ENCODE data around the gene UBE2N. TPM values are rescaled to one million over a fixed set of nuclear protein-coding genes. Genes with fewer than 3 reads are reported as not detected.
"Not testable (repeated sequence)": the region's sequence is repeated elsewhere in the genome, so short reads cannot be mapped to it uniquely, and the experiment has no call there.

UBE2N gene
- total and polyA plus RNA-seq, 12 donors, result 35.5 to 109 (median 95.5) TPM

DNA sequence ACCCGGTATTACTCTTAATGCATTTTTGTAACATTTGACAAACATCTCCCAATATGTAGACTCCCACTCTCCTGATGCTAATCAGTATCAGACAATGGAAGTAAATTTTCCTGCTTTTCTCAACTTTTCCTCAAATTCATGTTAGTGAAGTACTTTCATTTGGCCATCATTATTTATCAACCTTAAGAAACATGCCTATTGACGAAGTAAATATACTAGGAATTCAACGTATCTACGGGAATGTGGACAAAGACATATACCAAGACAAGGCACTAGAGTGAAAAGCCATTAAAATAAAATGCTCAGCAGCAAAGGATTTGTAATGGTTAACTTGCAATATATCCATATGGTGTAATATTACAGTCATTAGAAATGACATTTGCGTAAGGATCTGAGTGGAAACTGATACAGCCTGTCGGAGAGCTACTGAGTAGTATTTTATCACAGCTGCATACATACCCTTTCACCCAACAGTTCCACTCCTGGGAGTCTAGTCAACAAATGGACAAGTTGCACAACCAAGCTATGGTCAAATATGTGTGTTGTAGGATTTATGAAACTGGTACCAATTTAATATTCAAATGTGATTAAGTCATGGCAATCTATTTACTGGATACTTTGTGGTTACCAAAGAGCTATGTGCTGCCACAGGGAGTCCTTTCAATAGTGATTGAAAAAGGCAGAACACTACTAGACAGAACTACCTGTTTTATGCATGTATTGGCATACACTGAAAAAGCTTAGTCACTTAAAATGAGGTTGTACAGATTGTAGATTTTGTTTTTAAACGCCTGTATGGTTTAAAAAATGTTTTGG is 37.6 kb downstream of the UBE2N start:
- H3K9me3 ChIP-seq, result no peaks in the 10 kb centered on the region
- ATAC-seq, result peak in 6 of 8 donors; percentile 18 to 40 (median 29)
- no peak overlapping the region for H3K4me3 ChIP-seq
- H3K36me3 ChIP-seq, result peaks cover 0 to 73% (median 0%) of the 10 kb centered on the region in 9 donors
- DNase-seq, result no peak
- WGBS, 2 donors, result 82 to 87% methylated on average over 7 of the region's 7 CpGs
- H3K27ac ChIP-seq, result peak overlapping the region in 4 of 10 donors; percentile 5 to 28 (median 24)
- H3K4me1 ChIP-seq, result peaks cover 0 to 22% (median 5%) of the 10 kb centered on the region in 9 donors
- intact Hi-C loops (cut with DNase I), result no loop called here
- H3K27me3 ChIP-seq, result no peaks in the 10 kb centered on the region
- TF ChIP-seq, protein P1, sequence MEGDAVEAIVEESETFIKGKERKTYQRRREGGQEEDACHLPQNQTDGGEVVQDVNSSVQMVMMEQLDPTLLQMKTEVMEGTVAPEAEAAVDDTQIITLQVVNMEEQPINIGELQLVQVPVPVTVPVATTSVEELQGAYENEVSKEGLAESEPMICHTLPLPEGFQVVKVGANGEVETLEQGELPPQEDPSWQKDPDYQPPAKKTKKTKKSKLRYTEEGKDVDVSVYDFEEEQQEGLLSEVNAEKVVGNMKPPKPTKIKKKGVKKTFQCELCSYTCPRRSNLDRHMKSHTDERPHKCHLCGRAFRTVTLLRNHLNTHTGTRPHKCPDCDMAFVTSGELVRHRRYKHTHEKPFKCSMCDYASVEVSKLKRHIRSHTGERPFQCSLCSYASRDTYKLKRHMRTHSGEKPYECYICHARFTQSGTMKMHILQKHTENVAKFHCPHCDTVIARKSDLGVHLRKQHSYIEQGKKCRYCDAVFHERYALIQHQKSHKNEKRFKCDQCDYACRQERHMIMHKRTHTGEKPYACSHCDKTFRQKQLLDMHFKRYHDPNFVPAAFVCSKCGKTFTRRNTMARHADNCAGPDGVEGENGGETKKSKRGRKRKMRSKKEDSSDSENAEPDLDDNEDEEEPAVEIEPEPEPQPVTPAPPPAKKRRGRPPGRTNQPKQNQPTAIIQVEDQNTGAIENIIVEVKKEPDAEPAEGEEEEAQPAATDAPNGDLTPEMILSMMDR (IDR thresholded peaks at IDR 0.05), result no peak

DNA sequence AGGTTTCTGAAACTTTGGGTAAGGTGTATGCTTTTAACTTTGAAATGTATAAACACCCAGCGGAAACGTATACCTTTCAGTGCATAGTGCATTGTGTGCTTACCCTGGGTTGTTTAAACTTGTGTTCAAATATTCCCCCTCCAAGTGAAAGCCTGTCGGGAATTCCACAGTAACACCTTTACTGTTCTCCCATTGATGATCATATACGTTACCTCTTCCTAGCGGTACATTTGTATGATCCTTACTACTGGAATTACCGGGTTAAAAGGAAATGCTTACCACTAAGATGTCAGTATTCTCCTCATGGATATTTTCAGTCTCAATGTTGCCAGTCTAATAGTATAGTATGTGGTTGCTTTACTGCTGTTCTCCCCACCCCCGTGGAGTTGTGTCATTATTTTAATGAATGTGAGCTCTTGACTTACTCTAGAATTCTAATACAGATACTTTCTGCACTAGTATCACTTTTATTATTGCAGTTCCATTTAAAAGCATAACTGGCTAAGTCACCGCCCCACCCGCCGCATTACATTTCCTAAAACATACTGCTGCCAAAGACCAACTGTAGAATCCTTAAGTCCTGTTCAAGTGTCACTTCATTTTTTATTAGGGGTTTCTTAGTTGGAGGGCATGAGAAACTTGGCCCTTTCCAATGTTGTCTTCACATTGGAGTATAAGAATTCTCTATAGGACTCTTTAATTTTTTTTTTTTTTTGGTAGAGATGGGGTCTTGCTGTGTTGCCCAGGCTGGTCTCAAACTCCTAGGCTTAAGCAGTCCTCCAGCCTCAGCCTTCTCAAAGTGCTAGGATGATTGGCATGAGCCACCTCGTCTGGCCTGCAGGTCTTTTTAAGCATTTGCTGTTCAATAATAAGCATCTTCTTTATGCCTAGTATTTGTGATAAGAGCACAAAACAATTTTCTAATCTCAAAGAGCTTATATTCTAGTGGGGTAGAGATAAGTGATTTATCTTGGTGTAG is 39.1 kb downstream of the UBE2N start:
- 88 to 89% methylated on average over 11 of the region's 11 CpGs for WGBS, 2 donors
- intact Hi-C loops (cut with DNase I), result no loop called here
- Histone ChIP-seq H3K27ac (no peak overlapping the region), H3K27me3 (no peaks in the 10 kb centered on the region), H3K4me1 (peaks cover 0 to 13% (median 5%) of the 10 kb centered on the region in 9 donors), H3K9me3 (no peaks in the 10 kb centered on the region), H3K36me3 (peaks cover 0 to 77% (median 8%) of the 10 kb centered on the region in 9 donors), H3K4me3 (no peak overlapping the region)
- no peak for DNase-seq
- no peak for ATAC-seq
- TF ChIP-seq, protein P1 (IDR thresholded peaks at IDR 0.05), result no peak

- ATAC-seq, result peak in 7 of 8 donors; percentile 77 to 96 (median 85)
- intact Hi-C loops (cut with DNase I), result loop anchor here in 9 of 10 donors (5.0 to 10.0 kb wide), 6 partner anchors 372 to 615 kb away; no protein-coding TSS in a partner anchor
- not testable (repeated sequence) for H3K4me3 ChIP-seq, H3K27me3 ChIP-seq, H3K9me3 ChIP-seq, H3K27ac ChIP-seq, DNase-seq
- peaks cover 0 to 28% (median 12%) of the 10 kb centered on the region in 9 donors for H3K4me1 ChIP-seq
- peaks cover 0 to 81% (median 15%) of the 10 kb centered on the region in 9 donors for H3K36me3 ChIP-seq
- WGBS, 2 donors, result no CpG with 5 or more reads among the region's 5 CpGs
These were observed 42.4 kb downstream of the UBE2N start for GRCh38 chr12:93399183-93399863.

DNA sequence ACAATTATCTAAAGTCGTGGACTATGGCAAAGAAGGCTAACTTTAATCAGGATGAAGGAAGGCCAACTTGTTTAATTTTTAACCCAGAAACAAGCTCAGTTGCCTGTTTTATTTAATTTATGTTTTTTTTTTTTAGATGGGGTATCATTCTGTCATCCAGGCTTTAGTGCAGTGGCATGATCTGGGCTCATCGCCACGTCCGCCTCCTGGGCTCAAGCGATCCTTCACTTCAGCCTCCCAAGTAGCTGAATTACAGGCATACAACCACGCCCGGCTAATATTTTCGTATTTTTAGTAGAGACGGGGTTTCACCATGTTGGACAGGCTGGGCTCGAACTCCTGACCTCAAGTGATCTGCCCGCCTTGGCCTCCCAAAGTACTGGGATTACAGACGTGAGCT is 44.3 kb downstream of the UBE2N start:
- WGBS, 2 donors, result 64 to 67% methylated on average over 12 of the region's 12 CpGs
- DNase-seq, result no peak
- H3K36me3 ChIP-seq, result peaks cover 0 to 70% (median 15%) of the 10 kb centered on the region in 9 donors
- peak overlapping the region in 1 of 10 donors; percentile 59 for H3K27ac ChIP-seq
- no peaks in the 10 kb centered on the region for H3K27me3 ChIP-seq
- ATAC-seq, result no peak
- H3K4me3 ChIP-seq, result no peak overlapping the region
- H3K9me3 ChIP-seq, result no peaks in the 10 kb centered on the region
- intact Hi-C loops (cut with DNase I), result loop anchor here in 9 of 10 donors (2.0 to 10.0 kb wide), 7 partner anchors 370 to 613 kb away; no protein-coding TSS in a partner anchor
- TF ChIP-seq, protein P1 (IDR thresholded peaks at IDR 0.05), result no peak
- H3K4me1 ChIP-seq, result peaks cover 0 to 23% (median 17%) of the 10 kb centered on the region in 9 donors
